Spinal cord (tissue), 10 donors: ENCODE measurements around the gene CTPS2. TPM values are rescaled to one million over a fixed set of nuclear protein-coding genes. Genes with fewer than 3 reads are reported as not detected.
"Not testable (repeated sequence)": the region's sequence is repeated elsewhere in the genome, so short reads cannot be mapped to it uniquely, and the experiment has no call there.

Experiments
- DNase-seq, 6 donors: peaks; one replicate each; pipeline versions ENCODE4 v3.0.0 to v3.0.0-alpha.2; 2013 to 2015; ENCODE audit warnings: low spot score in 6 of 6, low read depth in 4 of 6
- H3K27ac ChIP-seq: one replicate; pipeline ENCODE4 v1.5.1; 2013; ENCODE audit warnings: low read depth, low read length, control low read depth
- H3K27me3 ChIP-seq: one replicate; pipeline ENCODE4 v1.6.1; 2013; ENCODE audit warnings: low read length; ENCODE audit not compliant: control insufficient read depth, insufficient read depth
- H3K36me3 ChIP-seq: one replicate; pipeline ENCODE4 v1.6.1; 2013; ENCODE audit warnings: low read length; ENCODE audit not compliant: control insufficient read depth, insufficient read depth
- H3K4me1 ChIP-seq: one replicate; pipeline ENCODE4 v1.6.1; 2013; ENCODE audit warnings: low read length; ENCODE audit not compliant: control insufficient read depth, insufficient read depth
- H3K4me3 ChIP-seq: one replicate; pipeline ENCODE4 v1.5.1; 2013; ENCODE audit warnings: low read depth, low read length, control low read depth
- H3K9me3 ChIP-seq: one replicate; pipeline ENCODE4 v1.6.1; 2013; ENCODE audit warnings: low read length; ENCODE audit not compliant: control insufficient read depth, insufficient read depth
- WGBS: methylation state at CpG from one replicate; pipeline ENCODE4 v1.1.5; 2013; ENCODE audit warnings: missing lambda C conversion rate; ENCODE audit not compliant: insufficient coverage; 5-methylcytosine and 5-hydroxymethylcytosine counted together
- polyA plus RNA-seq, 2 donors: library from polyadenylated mRNA; unstranded; fragments of 120-200 nt; gene quantifications; one replicate each; pipeline ENCODE4 v1.2.1, GENCODE V29; 2013; ENCODE audit not compliant: insufficient read length in 2 of 2
- total RNA-seq, 2 donors: library from RNA; depleted of rRNA in 1 of 2; stranded (reverse); fragments of 120-200 nt in 1 of 2; fragments of >200 nt in 1 of 2; gene quantifications; one replicate each; pipeline versions ENCODE4 v1.2.3 to v1.2.4, GENCODE V29; 2013 to 2014
- donor health status: healthy.

CTPS2 gene
- total and polyA plus RNA-seq, 4 donors: 23.8 to 28.9 (median 26.1) TPM

DNA sequence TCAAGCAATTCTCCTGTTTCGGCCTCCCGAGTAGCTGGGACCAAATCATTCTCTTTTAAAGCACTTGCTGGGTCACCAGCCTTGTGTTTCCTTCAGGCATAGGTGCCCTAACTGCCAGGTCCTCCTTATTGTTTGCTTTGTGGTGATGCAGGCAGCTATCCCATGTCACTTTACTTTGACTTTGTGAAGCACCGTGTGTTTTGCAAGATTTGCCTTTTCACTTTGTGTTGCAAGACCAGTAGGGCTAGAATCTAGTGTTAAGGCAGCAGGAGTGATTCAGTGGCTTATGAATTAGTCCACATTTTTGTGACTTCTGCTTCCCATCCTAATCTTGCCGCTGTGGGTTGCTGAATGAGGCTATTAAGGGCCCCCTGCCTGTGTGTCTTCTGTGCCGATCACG, 27.1 kb upstream of the CTPS2 start:
- WGBS: 40% methylated on average over 4 of the region's 6 CpGs
- peaks cover 36% of the 10 kb centered on the region for H3K36me3 ChIP-seq

GRCh38 chrX:16737024-16737423, 24.6 kb upstream of the CTPS2 start:
- Histone ChIP-seq H3K27me3 (peaks cover 5% of the 10 kb centered on the region), H3K9me3 (no peaks in the 10 kb centered on the region), H3K4me1 (no peaks in the 10 kb centered on the region), H3K27ac (no peak overlapping the region), H3K36me3 (peaks cover 24% of the 10 kb centered on the region), H3K4me3 (no peak overlapping the region)
- WGBS: no CpG with 5 or more reads among the region's 5 CpGs
- DNase-seq: no peak

More for the DNA sequence above, 27.1 kb upstream of the CTPS2 start:
- H3K27me3 ChIP-seq: peaks cover 12% of the 10 kb centered on the region
- no peak overlapping the region for H3K4me3 ChIP-seq
- DNase-seq: peak in 1 of 6 donors; percentile 28
- H3K4me1 ChIP-seq: no peaks in the 10 kb centered on the region
- H3K27ac ChIP-seq: no peak overlapping the region
- no peaks in the 10 kb centered on the region for H3K9me3 ChIP-seq

DNA sequence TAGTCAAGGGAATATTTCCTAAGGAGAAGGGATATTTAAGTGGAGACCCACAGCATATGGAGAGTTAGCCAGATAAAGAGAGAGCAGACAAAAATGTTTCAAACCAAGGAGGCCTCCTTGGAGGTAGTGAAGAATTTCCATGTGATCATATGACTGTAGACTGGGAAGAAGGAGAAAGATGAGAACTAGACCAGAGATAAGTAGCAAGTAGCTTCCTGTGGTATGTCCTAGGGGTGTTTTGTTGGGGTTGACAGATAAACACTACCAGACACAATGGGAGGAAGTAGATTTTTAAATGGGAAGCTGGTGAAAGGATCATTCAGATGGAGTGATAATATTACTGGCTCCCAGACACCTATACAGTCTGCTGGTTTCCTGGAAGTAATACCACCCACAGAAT, 20.5 kb upstream of the CTPS2 start:
- Histone ChIP-seq H3K27ac (no peak overlapping the region), H3K4me1 (no peaks in the 10 kb centered on the region), H3K4me3 (no peak overlapping the region), H3K36me3 (peaks cover 15% of the 10 kb centered on the region), H3K9me3 (no peaks in the 10 kb centered on the region), H3K27me3 (peaks cover 2% of the 10 kb centered on the region)
- DNase-seq: no peak

DNA sequence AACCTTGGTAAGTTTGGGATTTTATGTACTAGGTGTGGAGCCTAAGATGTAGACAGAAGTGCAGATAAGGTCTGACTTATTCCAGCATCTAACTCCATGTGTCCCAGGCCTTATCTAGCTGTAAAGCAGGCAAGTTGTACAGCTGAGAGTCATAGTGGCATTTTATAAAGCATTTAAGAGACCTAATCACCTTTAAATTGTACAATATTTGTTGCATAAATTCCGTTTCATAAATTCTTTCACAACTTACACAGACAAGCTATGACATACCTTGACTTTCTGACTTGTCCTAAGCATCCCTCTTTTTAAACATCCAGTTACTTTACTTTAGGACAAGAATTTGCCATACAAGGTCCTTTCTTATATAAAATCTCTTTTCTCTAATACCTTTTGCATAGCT, 18.0 kb upstream of the CTPS2 start:
- Histone ChIP-seq H3K36me3 (no peaks in the 10 kb centered on the region), H3K27me3 (peaks cover 2% of the 10 kb centered on the region)
- WGBS: 60% methylated on average over 1 of the region's 1 CpG

GRCh38 chrX:16727637-16728036, 15.2 kb upstream of the CTPS2 start:
- peaks cover 5% of the 10 kb centered on the region for H3K27me3 ChIP-seq
- no peak for DNase-seq

More for the DNA sequence above, 18.0 kb upstream of the CTPS2 start:
- no peak overlapping the region for H3K27ac ChIP-seq
- H3K9me3 ChIP-seq: no peaks in the 10 kb centered on the region
- no peak for DNase-seq
- no peak overlapping the region for H3K4me3 ChIP-seq
- no peaks in the 10 kb centered on the region for H3K4me1 ChIP-seq

GRCh38 chrX:16726347-16726988, 14.0 kb upstream of the CTPS2 start:
- H3K36me3 ChIP-seq, H3K4me1 ChIP-seq, H3K9me3 ChIP-seq, H3K27ac ChIP-seq, DNase-seq, H3K4me3 ChIP-seq, H3K27me3 ChIP-seq: not testable (repeated sequence)
- WGBS: 90% methylated on average over 3 of the region's 5 CpGs

More at GRCh38 chrX:16727637-16728036, 15.2 kb upstream of the CTPS2 start:
- no peaks in the 10 kb centered on the region for H3K36me3 ChIP-seq
- no peak overlapping the region for H3K27ac ChIP-seq
- H3K4me1 ChIP-seq: no peaks in the 10 kb centered on the region
- H3K9me3 ChIP-seq: no peaks in the 10 kb centered on the region
- no peak overlapping the region for H3K4me3 ChIP-seq

DNA sequence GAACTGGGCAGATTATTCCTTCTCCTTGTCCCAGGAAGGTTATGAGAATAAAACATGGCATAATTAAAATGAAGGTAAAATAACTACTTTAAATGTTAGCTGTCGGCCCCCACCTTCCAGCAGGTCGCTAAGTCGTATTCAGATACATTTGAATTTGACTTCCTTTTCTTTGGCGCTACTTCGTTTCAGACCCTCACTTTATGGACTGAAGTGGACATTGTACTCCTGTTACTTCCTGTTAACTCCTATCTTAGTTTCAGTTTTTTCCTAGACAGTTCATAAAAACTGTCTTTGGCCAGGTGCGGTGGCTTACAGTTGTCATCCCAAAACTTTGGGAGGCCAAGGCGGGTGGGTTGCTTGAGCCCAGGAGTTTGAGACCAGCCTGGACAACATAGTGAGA, 12.6 kb upstream of the CTPS2 start:
- Histone ChIP-seq H3K4me1 (peaks cover 7% of the 10 kb centered on the region), H3K4me3 (no peak overlapping the region), H3K36me3 (no peaks in the 10 kb centered on the region), H3K27me3 (peaks cover 5% of the 10 kb centered on the region), H3K9me3 (no peaks in the 10 kb centered on the region), H3K27ac (no peak overlapping the region)
- 100% methylated on average over 5 of the region's 7 CpGs for WGBS
- no peak for DNase-seq

GRCh38 chrX:16722481-16722880, 10.0 kb upstream of the CTPS2 start:
- peaks cover 17% of the 10 kb centered on the region for H3K4me1 ChIP-seq
- H3K27me3 ChIP-seq: peaks cover 5% of the 10 kb centered on the region
- H3K27ac ChIP-seq: no peak overlapping the region
- H3K9me3 ChIP-seq: no peaks in the 10 kb centered on the region
- H3K36me3 ChIP-seq: peaks cover 2% of the 10 kb centered on the region
- no CpG with 5 or more reads among the region's 4 CpGs for whole genome bisulfite sequencing
- DNase-seq: no peak
- no peak overlapping the region for H3K4me3 ChIP-seq

DNA sequence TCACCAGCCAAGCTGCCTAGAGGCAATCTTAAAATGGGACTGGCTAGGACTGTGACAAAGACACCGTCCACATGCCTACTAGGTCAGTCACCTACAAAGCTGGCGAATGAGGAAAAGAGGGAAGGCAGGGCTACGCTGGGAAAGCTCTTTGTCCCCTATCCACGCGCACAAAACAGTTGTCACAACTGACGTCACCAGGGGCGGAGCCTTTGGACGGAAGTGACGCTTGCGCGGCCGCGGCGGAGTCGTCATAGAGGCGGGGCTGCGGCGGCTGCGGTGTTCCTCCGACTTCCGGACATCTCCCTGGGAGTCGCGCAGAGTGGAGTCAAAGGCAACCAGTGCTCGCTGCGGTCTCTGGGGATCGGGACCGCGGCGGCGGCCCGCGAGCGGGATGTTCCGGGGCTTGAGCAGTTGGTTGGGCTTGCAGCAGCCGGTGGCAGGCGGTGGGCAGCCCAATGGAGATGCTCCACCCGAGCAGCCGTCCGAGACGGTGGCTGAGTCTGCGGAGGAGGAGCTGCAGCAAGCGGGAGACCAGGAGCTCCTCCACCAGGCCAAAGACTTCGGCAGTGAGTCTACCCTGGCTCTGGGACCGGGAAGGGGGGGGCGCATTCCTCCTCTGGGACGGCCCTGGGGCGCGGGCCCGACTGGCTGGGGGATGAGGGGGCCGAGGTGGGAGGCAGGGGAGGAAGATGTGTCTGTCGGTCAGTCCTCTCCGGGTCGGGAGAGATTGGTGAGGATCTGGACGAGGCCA, 7.0 kb upstream of the CTPS2 start, which contains the start of gene SYAP1:
Gene SYAP1 (plus strand): TSS at position 279 of the 751 bp plus-strand sequence. CDS start 113 bp downstream, at position 392.
- H3K9me3 ChIP-seq: no peaks in the 10 kb centered on the region
- H3K4me3 ChIP-seq: peak within 1 kb of the TSS; percentile 95
- peaks cover 2% of the 10 kb centered on the region for H3K36me3 ChIP-seq
- under 1% methylated on average over 52 of the region's 54 CpGs for WGBS
- H3K27ac ChIP-seq: peak within 1 kb of the TSS; percentile 96
- H3K27me3 ChIP-seq: peaks cover 12% of the 10 kb centered on the region
- H3K4me1 ChIP-seq: peaks cover 17% of the 10 kb centered on the region
- DNase-seq: peak; percentile 87 to 99 (median 96)
